Progenitor cell of endocrine pancreas (in vitro differentiated cells): Measurements from ENCODE around the gene COMT. TPM values are rescaled to one million over a fixed set of nuclear protein-coding genes. Genes with fewer than 3 reads are reported as not detected.
A peak's percentile ranks its signal among the peaks of the same experiment; 100 is the strongest.
"Not testable (repeated sequence)": the region's sequence is repeated elsewhere in the genome, so short reads cannot be mapped to it uniquely, and the experiment has no call there.

Source experiments
- DNase-seq: peaks from one replicate; pipeline ENCODE4 v3.0.0; 2021; ENCODE audit warnings: low spot score; ENCODE audit not compliant: unreplicated experiment
- H3K27ac Mint-ChIP-seq: 2 replicates; pipeline ENCODE4 v1.8.0; 2021; ENCODE audit warnings: mild to moderate bottlenecking, moderate library complexity, mixed read lengths
- H3K27me3 Mint-ChIP-seq: 2 replicates; pipeline ENCODE4 v1.8.0; 2021; ENCODE audit warnings: mixed read lengths
- H3K36me3 Mint-ChIP-seq: 2 replicates; pipeline ENCODE4 v1.8.0; 2022; ENCODE audit warnings: mixed read lengths; ENCODE audit not compliant: insufficient read depth
- H3K4me1 Mint-ChIP-seq: 2 replicates; pipeline ENCODE4 v1.8.0; 2021; ENCODE audit warnings: low read depth, mixed read lengths
- H3K4me3 Mint-ChIP-seq: 2 replicates; pipeline ENCODE4 v1.8.0; 2021; ENCODE audit warnings: low read depth, mild to moderate bottlenecking, moderate library complexity, mixed read lengths
- H3K9me3 Mint-ChIP-seq: 2 replicates; pipeline ENCODE4 v1.8.0; 2021; ENCODE audit warnings: low read depth, mixed read lengths
- CTCF ChIP-seq: fragments of 200-600 bp; sonication (generic); IDR thresholded peaks from one replicate; pipeline ENCODE4 v1.5.0; 2021; ENCODE audit warnings: antibody characterized with exemption, mild to moderate bottlenecking; ENCODE audit not compliant: unreplicated experiment
- total RNA-seq: library from RNA; stranded (reverse); gene quantifications from 2 replicates; pipeline ENCODE4 v1.2.1, GENCODE V29; 2021

The COMT gene
- total RNA-seq, 1 donor from 2014 or later = 48.7 TPM

DNA sequence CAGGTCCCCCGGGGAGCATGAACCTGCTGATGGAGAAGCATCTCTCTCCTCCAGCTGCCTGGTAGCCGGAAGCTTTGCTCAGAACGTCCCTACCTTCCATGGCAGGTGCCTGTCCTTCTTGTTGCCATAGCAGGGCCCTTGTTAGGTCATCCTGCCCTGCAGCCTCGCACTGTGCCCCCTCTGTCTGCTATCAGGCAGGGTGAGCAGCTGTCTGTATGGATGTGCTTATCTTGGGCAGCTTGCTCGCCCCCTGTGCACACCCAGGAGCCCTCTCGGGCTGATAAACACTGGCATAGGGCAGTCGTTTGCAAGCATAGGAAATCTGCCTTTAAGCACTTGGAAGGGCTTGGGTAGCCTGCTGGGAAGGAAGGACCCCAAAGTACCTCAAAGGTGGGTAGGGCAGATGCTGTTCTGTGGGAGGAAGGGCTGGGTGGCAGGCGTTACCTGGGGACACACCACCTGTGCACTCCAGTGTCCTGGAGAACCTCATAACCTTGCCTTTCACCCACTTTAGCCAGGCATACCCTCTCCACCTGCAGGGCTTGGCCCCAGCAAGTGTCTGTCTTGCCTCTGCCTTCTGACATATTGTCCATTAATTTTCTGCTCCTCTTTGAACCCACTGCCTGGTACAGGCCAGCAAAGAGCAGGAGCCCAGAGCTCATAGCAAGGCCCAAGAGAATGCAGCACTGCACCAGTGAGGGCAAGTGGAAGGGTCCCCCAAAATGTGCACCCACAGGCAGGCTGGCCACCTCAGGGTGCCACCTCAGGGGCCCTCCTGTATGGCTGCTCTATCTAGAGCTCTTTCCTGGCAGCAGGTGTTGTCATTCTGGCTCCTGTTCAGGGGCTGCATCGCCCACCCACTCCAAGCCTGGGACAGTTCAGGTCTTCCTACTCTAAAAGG is 8.0 kb upstream of the COMT start:
- no peaks in the 10 kb centered on the region for H3K27me3 Mint-ChIP-seq
- H3K4me3 Mint-ChIP-seq = no peak overlapping the region
- H3K36me3 Mint-ChIP-seq = peaks cover 22% of the 10 kb centered on the region
- H3K9me3 Mint-ChIP-seq = peaks cover 18% of the 10 kb centered on the region
- no peak for TF ChIP-seq CTCF
- DNase-seq = no peak
- H3K4me1 Mint-ChIP-seq = peaks cover 5% of the 10 kb centered on the region
- H3K27ac Mint-ChIP-seq = no peak overlapping the region

DNA sequence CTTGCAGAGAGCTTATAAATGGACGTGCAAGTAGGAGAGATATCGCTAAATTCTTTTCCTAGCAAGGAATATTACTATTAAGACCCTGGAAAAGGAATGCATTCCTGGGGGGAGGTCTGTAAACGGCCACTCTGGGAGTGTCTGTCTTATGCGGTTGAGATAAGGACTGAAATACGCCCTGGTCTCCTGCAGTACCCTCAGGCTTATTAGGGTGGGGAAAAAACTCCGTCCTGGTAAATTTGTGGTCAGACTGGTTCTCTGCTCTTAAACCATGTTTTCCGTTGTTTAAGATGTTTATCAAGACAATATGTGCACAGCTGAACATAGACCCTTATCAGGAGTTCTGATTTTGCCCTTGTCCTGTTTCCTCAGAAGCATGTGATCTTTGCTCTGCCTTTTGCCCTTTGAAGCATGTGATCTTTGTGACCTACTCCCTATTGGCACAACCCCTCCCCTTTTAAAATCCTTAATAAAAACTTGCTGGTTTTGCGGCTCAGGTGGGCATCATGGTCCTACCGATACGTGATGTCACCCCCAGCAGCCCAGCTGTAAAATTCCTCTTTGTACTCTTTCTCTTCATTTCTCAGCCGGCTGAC is 6.4 kb upstream of the COMT start:
- not testable (repeated sequence) for H3K4me3 Mint-ChIP-seq, H3K27me3 Mint-ChIP-seq, H3K4me1 Mint-ChIP-seq, DNase-seq, H3K27ac Mint-ChIP-seq
- Mint-ChIP-seq H3K9me3 (peaks cover 18% of the 10 kb centered on the region), H3K36me3 (peaks cover 22% of the 10 kb centered on the region)

DNA sequence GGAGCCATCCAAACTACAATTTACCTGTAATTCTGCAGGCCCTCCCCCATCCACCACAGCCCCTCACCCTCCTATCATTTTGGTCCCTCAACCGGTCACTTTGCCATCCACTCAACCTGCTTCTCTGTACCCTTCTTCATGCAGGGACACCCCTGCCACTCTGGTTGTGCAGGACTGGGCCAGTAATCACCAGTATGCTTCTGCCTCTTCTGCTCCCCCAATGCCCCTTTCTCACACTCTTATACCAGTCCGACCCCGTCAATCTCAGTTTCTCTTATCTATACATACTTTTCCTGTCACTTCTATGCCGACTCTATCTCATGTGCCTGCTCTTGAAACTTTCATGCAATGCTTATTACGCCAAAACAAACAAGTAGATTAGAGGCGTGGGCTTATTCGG is 5.1 kb upstream of the COMT start:
- peaks cover 6% of the 10 kb centered on the region for H3K4me1 Mint-ChIP-seq
- peaks cover 22% of the 10 kb centered on the region for H3K36me3 Mint-ChIP-seq
- DNase-seq = no peak
- no peak for TF ChIP-seq CTCF
- H3K9me3 Mint-ChIP-seq = peaks cover 18% of the 10 kb centered on the region
- H3K27me3 Mint-ChIP-seq = no peaks in the 10 kb centered on the region
- no peak overlapping the region for H3K27ac Mint-ChIP-seq
- H3K4me3 Mint-ChIP-seq = no peak overlapping the region

GRCh38 chr22:19937616-19938473 is 3.7 kb upstream of the COMT start:
- Mint-ChIP-seq H3K36me3 (peaks cover 22% of the 10 kb centered on the region), H3K9me3 (peaks cover 18% of the 10 kb centered on the region), H3K4me3 (no peak overlapping the region), H3K4me1 (peaks cover 13% of the 10 kb centered on the region), H3K27ac (no peak overlapping the region), H3K27me3 (no peaks in the 10 kb centered on the region)
- no peak for TF ChIP-seq CTCF
- DNase-seq = no peak

DNA sequence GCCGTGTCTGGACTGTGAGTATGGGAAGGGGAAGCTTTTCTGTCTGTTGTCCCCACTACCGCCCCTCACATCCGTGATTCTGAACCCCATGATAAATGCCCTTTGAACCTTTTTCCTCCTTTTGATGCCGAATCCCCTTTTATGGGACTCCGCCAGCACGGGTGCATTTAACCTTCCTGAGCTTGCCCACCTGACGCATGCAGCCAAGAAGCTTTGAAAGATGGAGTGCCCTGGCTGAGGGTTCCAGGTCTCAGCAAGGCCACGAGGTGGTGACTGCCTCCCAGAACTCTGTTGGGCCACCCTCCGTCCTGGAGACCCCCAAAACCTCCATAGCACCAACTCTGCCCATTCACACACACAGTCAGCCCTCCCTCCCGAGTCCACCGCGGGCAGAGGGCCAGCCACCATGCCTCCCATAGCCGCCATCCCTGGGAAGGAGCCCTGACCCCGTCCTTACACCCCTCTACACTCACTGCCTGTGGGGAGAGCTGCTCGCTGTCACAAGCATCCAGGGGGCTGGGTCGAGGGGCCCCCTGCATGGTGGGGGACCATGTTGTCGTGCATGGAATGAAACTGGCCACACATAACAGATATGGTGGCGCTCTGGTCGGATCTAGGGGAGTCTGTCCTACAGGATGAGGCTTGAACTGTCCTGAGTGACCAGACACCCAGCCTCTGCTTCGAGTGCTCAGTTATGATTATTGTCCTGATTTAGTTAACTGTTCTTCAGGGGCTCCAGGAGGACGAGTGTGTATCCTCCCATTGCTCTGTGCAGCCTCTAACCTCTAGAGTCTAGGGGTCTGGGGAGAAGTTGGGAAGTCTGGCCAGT is 822 bp upstream of the COMT start:
- Mint-ChIP-seq H3K27me3 (no peaks in the 10 kb centered on the region), H3K4me1 (peaks cover 21% of the 10 kb centered on the region), H3K36me3 (peaks cover 18% of the 10 kb centered on the region), H3K27ac (peak overlapping the region; percentile 81), H3K4me3 (peak overlapping the region; percentile 86), H3K9me3 (peaks cover 13% of the 10 kb centered on the region)
- DNase-seq = no peak
- TF ChIP-seq CTCF = no peak
